Choroid plexus epithelial cell (primary cell): ENCODE results near the gene RBM20.

ENCODE experiments used
- DNase-seq: peaks from one replicate; pipeline ENCODE4 v3.0.0-alpha.2; 2010; ENCODE audit warnings: low read depth
- H3K4me3 ChIP-seq: 2 replicates; pipeline ENCODE4 v1.5.1; 2011; ENCODE audit warnings: low read depth, mild to moderate bottlenecking, control low read depth, low read length, moderate library complexity
- TF ChIP-seq, protein P1 (sequence below): conservative IDR thresholded peaks from 2 replicates; pipeline ENCODE4 v1.5.1; 2011; ENCODE audit warnings: low read depth, mild to moderate bottlenecking, control low read depth, inconsistent platforms, low read length, moderate library complexity

The RBM20 gene

DNA sequence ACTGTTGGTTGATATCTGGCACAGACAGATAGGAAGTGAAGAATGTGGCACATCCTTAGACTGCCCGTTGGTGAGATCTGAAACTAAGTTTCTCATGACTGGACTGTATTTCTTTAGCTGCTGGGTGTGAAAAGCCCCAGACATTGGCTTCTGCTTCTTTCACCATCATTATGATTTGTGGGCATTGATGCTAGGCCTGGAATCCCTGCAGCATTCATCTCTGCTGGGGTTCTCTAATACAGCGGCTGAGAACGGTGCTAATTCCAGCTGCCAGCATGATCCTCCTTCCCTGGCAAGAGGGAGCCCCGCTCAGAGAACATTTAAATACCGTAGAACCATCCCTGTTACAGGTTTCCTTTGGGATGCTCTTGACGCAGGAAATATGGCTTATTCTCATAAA, 26.2 kb downstream of the RBM20 start:
- TF ChIP-seq, protein P1, sequence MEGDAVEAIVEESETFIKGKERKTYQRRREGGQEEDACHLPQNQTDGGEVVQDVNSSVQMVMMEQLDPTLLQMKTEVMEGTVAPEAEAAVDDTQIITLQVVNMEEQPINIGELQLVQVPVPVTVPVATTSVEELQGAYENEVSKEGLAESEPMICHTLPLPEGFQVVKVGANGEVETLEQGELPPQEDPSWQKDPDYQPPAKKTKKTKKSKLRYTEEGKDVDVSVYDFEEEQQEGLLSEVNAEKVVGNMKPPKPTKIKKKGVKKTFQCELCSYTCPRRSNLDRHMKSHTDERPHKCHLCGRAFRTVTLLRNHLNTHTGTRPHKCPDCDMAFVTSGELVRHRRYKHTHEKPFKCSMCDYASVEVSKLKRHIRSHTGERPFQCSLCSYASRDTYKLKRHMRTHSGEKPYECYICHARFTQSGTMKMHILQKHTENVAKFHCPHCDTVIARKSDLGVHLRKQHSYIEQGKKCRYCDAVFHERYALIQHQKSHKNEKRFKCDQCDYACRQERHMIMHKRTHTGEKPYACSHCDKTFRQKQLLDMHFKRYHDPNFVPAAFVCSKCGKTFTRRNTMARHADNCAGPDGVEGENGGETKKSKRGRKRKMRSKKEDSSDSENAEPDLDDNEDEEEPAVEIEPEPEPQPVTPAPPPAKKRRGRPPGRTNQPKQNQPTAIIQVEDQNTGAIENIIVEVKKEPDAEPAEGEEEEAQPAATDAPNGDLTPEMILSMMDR, result no peak
- no peak for DNase-seq
- no peak overlapping the region for H3K4me3 ChIP-seq

- peak overlapping the region; percentile 76 for H3K4me3 ChIP-seq
- DNase-seq, result peak; percentile 73
- TF ChIP-seq, protein P1, result peak; percentile 92
Observed at GRCh38 chr10:110671788-110672579, 27.8 kb downstream of the RBM20 start.

- H3K4me3 ChIP-seq, result peak overlapping the region; percentile 76
- TF ChIP-seq, protein P1, result no peak
- DNase-seq, result no peak
Observed at GRCh38 chr10:110672580-110672919, 28.4 kb downstream of the RBM20 start.

DNA sequence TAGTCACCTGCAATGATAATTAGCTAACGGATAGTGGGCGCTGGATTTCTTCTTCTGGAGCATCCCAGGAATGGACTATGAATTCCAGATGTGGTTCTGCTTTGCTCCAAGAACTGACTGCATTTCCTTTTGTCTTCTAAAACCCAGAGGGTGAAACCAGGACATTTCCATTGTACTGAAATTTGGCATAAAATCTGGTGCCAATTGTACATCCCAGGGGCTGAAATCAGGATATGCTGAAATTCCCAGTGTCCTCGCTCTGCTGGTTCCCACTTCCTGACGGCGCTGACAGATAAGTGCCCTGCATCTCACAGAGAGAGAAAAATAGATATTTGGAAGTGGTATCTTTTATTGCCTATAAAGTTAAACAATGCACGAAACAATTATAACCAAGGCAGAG, 31.9 kb downstream of the RBM20 start:
- H3K4me3 ChIP-seq, result no peak overlapping the region
- DNase-seq, result no peak
- TF ChIP-seq, protein P1, result no peak

DNA sequence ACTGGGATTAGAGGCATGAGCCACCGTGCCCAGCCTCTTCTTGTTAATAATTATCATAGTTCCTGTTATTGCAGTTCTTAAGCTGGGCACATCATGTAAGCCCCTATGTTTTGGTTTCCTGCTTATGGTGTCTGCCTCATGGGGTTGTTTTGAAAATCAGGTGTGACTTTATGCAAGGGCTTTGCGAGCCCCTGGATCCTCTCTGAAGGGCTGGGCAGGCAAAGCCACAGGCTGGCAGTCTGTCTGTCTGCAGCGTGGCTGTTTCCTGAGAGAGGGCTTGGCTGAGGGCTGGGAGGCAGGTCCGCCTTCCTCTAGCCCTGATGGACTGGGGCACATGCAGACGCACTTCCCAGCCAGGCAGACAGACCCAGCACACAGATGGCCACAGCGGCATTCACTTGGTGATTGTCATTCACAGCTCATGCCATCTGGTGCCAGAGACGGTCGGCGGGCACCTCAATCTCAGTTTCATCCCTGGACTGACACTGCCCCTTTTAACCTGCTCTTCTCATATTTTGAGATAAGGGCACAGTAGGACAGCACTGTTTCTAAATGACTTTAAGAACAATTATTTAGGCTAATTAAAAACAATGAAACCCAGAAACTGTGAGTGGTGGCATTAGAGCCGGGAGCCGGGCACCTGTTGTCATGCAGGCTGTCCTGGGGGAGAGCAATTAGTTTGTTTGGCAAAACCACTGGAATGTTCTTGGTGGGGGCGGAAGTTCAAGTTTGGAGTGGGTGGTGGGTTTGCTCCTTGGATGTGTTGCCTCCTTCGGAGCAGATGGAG, 35.5 kb downstream of the RBM20 start:
- H3K4me3 ChIP-seq, result no peak overlapping the region
- DNase-seq, result no peak
- TF ChIP-seq, protein P1, result no peak

GRCh38 chr10:110680273-110681020, 36.3 kb downstream of the RBM20 start:
- TF ChIP-seq, protein P1, result no peak
- no peak for DNase-seq
- H3K4me3 ChIP-seq, result no peak overlapping the region
